Esophagus squamous epithelium (tissue), 4 donors: ENCODE data around the gene XRN1.

Source experiments
- POLR2A ChIP-seq, 4 donors: fragments of 450-650 bp; IDR thresholded peaks; one replicate each; pipeline ENCODE4 v1.6.1; 2017; ENCODE audit warnings: antibody characterized with exemption in 4 of 4, mild to moderate bottlenecking in 4 of 4, moderate library complexity in 3 of 4
- TF ChIP-seq, protein P1 (sequence below), 6 experiments: fragments of 450-650 bp in 4 of 6; fragments of 200-600 bp in 2 of 6; sonication (generic) in 2 of 6; IDR thresholded peaks; one replicate each; pipeline ENCODE4 v1.5.1; 2016 to 2019; ENCODE audit warnings: antibody characterized with exemption in 6 of 6, mild to moderate bottlenecking in 4 of 6, moderate library complexity in 4 of 6

DNA sequence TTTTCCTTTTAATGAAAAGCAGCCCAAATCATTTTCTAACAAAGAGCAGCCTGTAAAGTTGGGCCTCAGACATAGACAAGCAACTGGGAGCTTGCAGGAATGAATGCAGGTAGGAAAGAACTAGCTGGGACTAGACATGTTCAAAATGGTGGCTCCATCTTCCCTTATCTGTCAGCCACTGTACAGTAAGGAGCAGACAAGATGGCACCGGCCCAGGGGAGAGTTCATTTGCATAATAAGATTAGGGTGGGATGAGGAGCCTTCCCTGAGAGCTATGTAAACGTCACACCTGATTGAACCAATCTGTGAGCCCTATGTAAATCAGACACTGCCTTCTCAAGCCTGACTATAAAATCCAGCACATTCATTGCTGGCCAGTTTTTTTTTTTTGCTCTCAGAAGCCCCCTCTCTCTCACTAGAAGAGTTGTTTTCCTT lies 162.7 kb downstream of the XRN1 start:
- TF ChIP-seq, protein P1, sequence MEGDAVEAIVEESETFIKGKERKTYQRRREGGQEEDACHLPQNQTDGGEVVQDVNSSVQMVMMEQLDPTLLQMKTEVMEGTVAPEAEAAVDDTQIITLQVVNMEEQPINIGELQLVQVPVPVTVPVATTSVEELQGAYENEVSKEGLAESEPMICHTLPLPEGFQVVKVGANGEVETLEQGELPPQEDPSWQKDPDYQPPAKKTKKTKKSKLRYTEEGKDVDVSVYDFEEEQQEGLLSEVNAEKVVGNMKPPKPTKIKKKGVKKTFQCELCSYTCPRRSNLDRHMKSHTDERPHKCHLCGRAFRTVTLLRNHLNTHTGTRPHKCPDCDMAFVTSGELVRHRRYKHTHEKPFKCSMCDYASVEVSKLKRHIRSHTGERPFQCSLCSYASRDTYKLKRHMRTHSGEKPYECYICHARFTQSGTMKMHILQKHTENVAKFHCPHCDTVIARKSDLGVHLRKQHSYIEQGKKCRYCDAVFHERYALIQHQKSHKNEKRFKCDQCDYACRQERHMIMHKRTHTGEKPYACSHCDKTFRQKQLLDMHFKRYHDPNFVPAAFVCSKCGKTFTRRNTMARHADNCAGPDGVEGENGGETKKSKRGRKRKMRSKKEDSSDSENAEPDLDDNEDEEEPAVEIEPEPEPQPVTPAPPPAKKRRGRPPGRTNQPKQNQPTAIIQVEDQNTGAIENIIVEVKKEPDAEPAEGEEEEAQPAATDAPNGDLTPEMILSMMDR (IDR thresholded peaks at IDR 0.05), result no peak
- TF ChIP-seq POLR2A (IDR thresholded peaks at IDR 0.05), result no peak
